GM18505 (cell line): ENCODE data around the gene RYR2.

Experiments
- ATAC-seq: cut with Tn5 transposase; IDR thresholded peaks from one replicate; pipeline ENCODE4 v1.9.1; 2021; ENCODE audit not compliant: unreplicated experiment
- POLR2A ChIP-seq: IDR thresholded peaks from 4 replicates; pipeline ENCODE4 v1.6.1; 2011; ENCODE audit warnings: borderline replicate concordance; ENCODE audit not compliant: insufficient read depth, insufficient read length; ENCODE audit errors: extremely low read depth

The RYR2 gene

GRCh38 chr1:237444120-237444790, 402.3 kb downstream of the RYR2 start:
- no peak for TF ChIP-seq POLR2A
- no peak for ATAC-seq

GRCh38 chr1:237448042-237448441, 406.1 kb downstream of the RYR2 start:
- no peak for TF ChIP-seq POLR2A
- no peak for ATAC-seq

GRCh38 chr1:237457573-237457972, 415.6 kb downstream of the RYR2 start:
- no peak for TF ChIP-seq POLR2A
- no peak for ATAC-seq

GRCh38 chr1:237467320-237467719, 425.3 kb downstream of the RYR2 start:
- ATAC-seq, result no peak
- TF ChIP-seq POLR2A, result no peak

GRCh38 chr1:237470712-237471338, 428.8 kb downstream of the RYR2 start:
- no peak for ATAC-seq
- no peak for TF ChIP-seq POLR2A

GRCh38 chr1:237471377-237471776, 429.4 kb downstream of the RYR2 start:
- no peak for ATAC-seq

GRCh38 chr1:237471956-237472355, 430.0 kb downstream of the RYR2 start:
- no peak for TF ChIP-seq POLR2A
- ATAC-seq, result no peak

More at GRCh38 chr1:237471377-237471776, 429.4 kb downstream of the RYR2 start:
- no peak for TF ChIP-seq POLR2A

GRCh38 chr1:237473854-237474253, 431.9 kb downstream of the RYR2 start:
- no peak for ATAC-seq

GRCh38 chr1:237478082-237478481, 436.1 kb downstream of the RYR2 start:
- TF ChIP-seq POLR2A, result no peak
- ATAC-seq, result no peak

More at GRCh38 chr1:237473854-237474253, 431.9 kb downstream of the RYR2 start:
- no peak for TF ChIP-seq POLR2A

- TF ChIP-seq POLR2A, result no peak
These were observed 436.9 kb downstream of the RYR2 start for GRCh38 chr1:237478842-237479241.

GRCh38 chr1:237482777-237483176, 440.8 kb downstream of the RYR2 start:
- no peak for TF ChIP-seq POLR2A

More at GRCh38 chr1:237478842-237479241, 436.9 kb downstream of the RYR2 start:
- no peak for ATAC-seq

GRCh38 chr1:237492359-237492758, 450.4 kb downstream of the RYR2 start:
- ATAC-seq, result peak; percentile 75
- TF ChIP-seq POLR2A, result no peak

More at GRCh38 chr1:237482777-237483176, 440.8 kb downstream of the RYR2 start:
- no peak for ATAC-seq

GRCh38 chr1:237500566-237500965, 458.6 kb downstream of the RYR2 start:
- no peak for TF ChIP-seq POLR2A
- no peak for ATAC-seq

- ATAC-seq, result no peak
- TF ChIP-seq POLR2A, result no peak
These were observed 461.3 kb downstream of the RYR2 start for GRCh38 chr1:237503292-237503691.

GRCh38 chr1:237507005-237507404, 465.0 kb downstream of the RYR2 start:
- peak; percentile 96 for ATAC-seq
- TF ChIP-seq POLR2A, result no peak

GRCh38 chr1:237509748-237510147, 467.8 kb downstream of the RYR2 start:
- TF ChIP-seq POLR2A, result no peak
- ATAC-seq, result no peak
